H1 (cell line): ENCODE measurements around the gene TMEM220. TPM values are rescaled to one million over a fixed set of nuclear protein-coding genes. Genes with fewer than 3 reads are reported as not detected.

Experiments
- CTCF ChIA-PET: fragments of 300-600 bp; sonication (Branson Sonifier 250); formaldehyde crosslinking; loops from one replicate; lab custom pipeline; 2021; ENCODE audit not compliant: partially characterized antibody; lab: Charles Lee
- POLR2A ChIA-PET: fragments of 300-600 bp; sonication (Branson Sonifier 250); formaldehyde crosslinking; loops from one replicate; lab custom pipeline; 2021; ENCODE audit warnings: inconsistent platforms; ENCODE audit not compliant: partially characterized antibody; lab: Charles Lee
- DNase-seq, 2 experiments: peaks; one replicate each; pipeline versions ENCODE4 v3.0.0 to v3.0.0-alpha.2; 2010 to 2022; ENCODE audit warnings: low spot score in 2 of 2, low read depth in 1 of 2, mixed read lengths in 1 of 2
- FAIRE-seq: peaks from 2 replicates; lab custom pipeline; 2011; peaks lifted over from hg19 to GRCh38; lab: Jason Lieb, UNC
- H2AFZ ChIP-seq: 2 replicates; pipeline ENCODE4 v1.8.1; 2012; ENCODE audit warnings: low read length, inconsistent platforms
- H2AK5ac ChIP-seq: 2 replicates; pipeline ENCODE4 v1.6.1; 2013; ENCODE audit warnings: low read depth, low read length
- H2BK120ac ChIP-seq: replicated peaks from 2 replicates; pipeline ENCODE3; 2013; ENCODE audit warnings: low read depth, low read length, inconsistent platforms
- H2BK12ac ChIP-seq: 2 replicates; pipeline ENCODE4 v1.6.1; 2013; ENCODE audit warnings: low read depth, low read length
- H2BK15ac ChIP-seq: 2 replicates; pipeline ENCODE4 v1.6.1; 2013; ENCODE audit warnings: low read length
- H2BK20ac ChIP-seq: 2 replicates; pipeline ENCODE4 v1.6.1; 2013; ENCODE audit warnings: low read length
- H2BK5ac ChIP-seq: 2 replicates; pipeline ENCODE4 v1.6.1; 2013; ENCODE audit warnings: low read depth, low read length
- H3K14ac ChIP-seq: 2 replicates; pipeline ENCODE4 v1.6.1; 2013; ENCODE audit warnings: inconsistent platforms; ENCODE audit not compliant: insufficient read length
- H3K18ac ChIP-seq: 2 replicates; pipeline ENCODE4 v1.6.1; 2013; ENCODE audit warnings: low read length; ENCODE audit errors: extremely low read depth
- H3K23ac ChIP-seq: 2 replicates; pipeline ENCODE4 v1.6.1; 2013; ENCODE audit warnings: inconsistent platforms; ENCODE audit not compliant: insufficient read length
- H3K23me2 ChIP-seq: 2 replicates; pipeline ENCODE4 v1.6.1; 2013; ENCODE audit warnings: low read depth, low read length
- H3K27ac ChIP-seq: 2 replicates; pipeline ENCODE4 v1.6.1; 2011; ENCODE audit warnings: low read depth, low read length, inconsistent platforms
- H3K27me3 ChIP-seq, 4 experiments: replicated peaks in 1 of 4; 1 replicate in 1 of 4; 2 replicates in 3 of 4; pipeline versions ENCODE4 v1.6.1 to v1.8.1; 2011 to 2013; ENCODE audit warnings: low read length in 3 of 4, mild to moderate bottlenecking in 3 of 4, inconsistent platforms in 2 of 4, mixed read lengths in 2 of 4, moderate library complexity in 1 of 4; ENCODE audit not compliant: control insufficient read depth in 3 of 4, insufficient read depth in 3 of 4; ENCODE audit errors: extremely low read depth in 1 of 4
- H3K36me3 ChIP-seq, 4 experiments: 2 replicates each; pipeline versions ENCODE4 v1.6.1 to v1.8.1; 2011 to 2013; ENCODE audit warnings: mild to moderate bottlenecking in 4 of 4, low read length in 3 of 4, moderate library complexity in 2 of 4, control low read depth in 1 of 4, inconsistent platforms in 1 of 4; ENCODE audit not compliant: insufficient read depth in 4 of 4, control insufficient read depth in 2 of 4
- H3K4ac ChIP-seq: replicated peaks from 2 replicates; pipeline ENCODE3; 2013; ENCODE audit warnings: low read length, low read depth, mixed read lengths, inconsistent platforms; ENCODE audit not compliant: insufficient read length
- H3K4me1 ChIP-seq, 4 experiments: replicated peaks in 1 of 4; 1 replicate in 1 of 4; 2 replicates in 3 of 4; pipeline versions ENCODE4 v1.6.1 to v1.8.1; 2011 to 2013; ENCODE audit warnings: low read length in 3 of 4, inconsistent platforms in 2 of 4, mixed read lengths in 1 of 4; ENCODE audit not compliant: insufficient read depth in 4 of 4, control insufficient read depth in 3 of 4
- H3K4me2 ChIP-seq, 2 experiments: 2 replicates each; pipeline versions ENCODE4 v1.6.1 to v1.8.1; 2011 to 2013; ENCODE audit warnings: low read depth in 2 of 2, low read length in 2 of 2, control low read depth in 1 of 2, inconsistent platforms in 1 of 2, mild to moderate bottlenecking in 1 of 2; ENCODE audit not compliant: insufficient read depth in 1 of 2
- H3K4me3 ChIP-seq, 4 experiments: fragments of 200-600, 300-600 bp in 1 of 4; sonication (generic), shearing (Covaris generic), sonication (Bioruptor Twin) in 1 of 4; 2 replicates each; pipeline versions ENCODE4 v1.5.1 to v1.8.1; 2011 to 2016; ENCODE audit warnings: low read length in 4 of 4, low read depth in 3 of 4, control low read depth in 2 of 4, inconsistent platforms in 2 of 4, mild to moderate bottlenecking in 2 of 4, mixed read lengths in 1 of 4, moderate library complexity in 1 of 4; ENCODE audit not compliant: insufficient read depth in 2 of 4; ENCODE audit errors: extremely low read depth in 1 of 4
- H3K56ac ChIP-seq: replicated peaks from 2 replicates; pipeline ENCODE3; 2013; ENCODE audit warnings: low read depth, mild to moderate bottlenecking, mixed read lengths, low read length, inconsistent platforms; ENCODE audit not compliant: insufficient read length
- H3K79me1 ChIP-seq: 2 replicates; pipeline ENCODE4 v1.6.1; 2013; ENCODE audit warnings: low read depth, low read length, control low read depth
- H3K79me2 ChIP-seq, 2 experiments: 2 replicates each; pipeline versions ENCODE4 v1.6.1 to v1.8.1; 2012 to 2013; ENCODE audit warnings: low read length in 2 of 2, mild to moderate bottlenecking in 2 of 2, inconsistent platforms in 1 of 2; ENCODE audit not compliant: insufficient read depth in 2 of 2, control insufficient read depth in 1 of 2
- H3K9ac ChIP-seq, 4 experiments: replicated peaks in 1 of 4; 1 replicate in 1 of 4; 2 replicates in 3 of 4; pipeline versions ENCODE4 v1.6.1 to v1.8.1; 2011 to 2013; ENCODE audit warnings: low read depth in 3 of 4, low read length in 3 of 4, control low read depth in 2 of 4, mild to moderate bottlenecking in 2 of 4, moderate library complexity in 2 of 4, inconsistent platforms in 1 of 4; ENCODE audit errors: extremely low read depth in 1 of 4
- H3K9me3 ChIP-seq, 2 experiments: 2 replicates each; pipeline versions ENCODE4 v1.6.1 to v1.8.1; 2012 to 2013; ENCODE audit warnings: mild to moderate bottlenecking in 2 of 2, moderate library complexity in 2 of 2, control low read depth in 1 of 2, inconsistent platforms in 1 of 2, low read depth in 1 of 2, low read length in 1 of 2, mixed read lengths in 1 of 2; ENCODE audit not compliant: insufficient read depth in 2 of 2
- H4K20me1 ChIP-seq, 2 experiments: replicated peaks in 1 of 2; 2 replicates each; pipeline versions ENCODE3 to v1.8.1; 2011 to 2013; ENCODE audit warnings: inconsistent platforms in 2 of 2, low read length in 2 of 2, mild to moderate bottlenecking in 1 of 2; ENCODE audit not compliant: insufficient read depth in 2 of 2, control insufficient read depth in 1 of 2
- H4K5ac ChIP-seq: 2 replicates; pipeline ENCODE4 v1.6.1; 2013; ENCODE audit warnings: low read length, low read depth, mixed read lengths, inconsistent platforms; ENCODE audit not compliant: insufficient read length
- H4K8ac ChIP-seq: 2 replicates; pipeline ENCODE4 v1.8.0; 2013; ENCODE audit warnings: mild to moderate bottlenecking, moderate library complexity, low read length, inconsistent platforms; ENCODE audit not compliant: insufficient read depth; ENCODE audit errors: extremely low read depth
- H4K91ac ChIP-seq: replicated peaks from 2 replicates; pipeline ENCODE3; 2013; ENCODE audit warnings: low read length, mixed read lengths, inconsistent platforms; ENCODE audit not compliant: insufficient read length
- CTBP2 ChIP-seq: IDR thresholded peaks from 2 replicates; pipeline ENCODE4 v1.7.0; 2011; ENCODE audit warnings: borderline replicate concordance, mild to moderate bottlenecking, moderate library complexity, mixed read lengths, low read length; ENCODE audit not compliant: insufficient read depth, insufficient read length
- JUND ChIP-seq: IDR thresholded peaks from 2 replicates; pipeline ENCODE4 v1.6.1; 2011; ENCODE audit warnings: mild to moderate bottlenecking, improper control_type of control experiment, low read length
- KDM4A ChIP-seq: IDR thresholded peaks from one replicate; pipeline ENCODE4 v1.7.1; 2012; ENCODE audit warnings: low read depth, mild to moderate bottlenecking, moderate library complexity, low read length, inconsistent platforms; ENCODE audit not compliant: severe bottlenecking
- SP1 ChIP-seq: IDR thresholded peaks from 2 replicates; pipeline ENCODE4 v1.6.1; 2011; ENCODE audit warnings: low read depth, low read length
- TCF12 ChIP-seq: IDR thresholded peaks from 2 replicates; pipeline ENCODE4 v1.6.1; 2011; ENCODE audit warnings: low read depth, mild to moderate bottlenecking, low read length
- WGBS, 2 experiments: shearing (Covaris generic) in 1 of 2; methylation state at CpG; one replicate each; pipeline versions ENCODE4 v1.1.6 to v1.1.7; 2013 to 2015; ENCODE audit warnings: low lambda C conversion rate in 2 of 2, mixed read lengths in 2 of 2, inconsistent platforms in 1 of 2, low coverage in 1 of 2, missing lambda C conversion rate in 1 of 2; ENCODE audit not compliant: insufficient replicate concordance in 2 of 2, insufficient coverage in 1 of 2, insufficient read length in 1 of 2; ENCODE audit errors: extremely low coverage in 1 of 2, missing lambda C conversion rate in 1 of 2; 5-methylcytosine and 5-hydroxymethylcytosine counted together
- polyA plus RNA-seq, 7 experiments: library from polyadenylated mRNA; depleted of rRNA in 3 of 7; stranded (reverse) in 5 of 7; unstranded in 2 of 7; fragments of >200 nt in 5 of 7; fragments of 200-250 nt in 2 of 7; gene quantifications; 1 replicate in 5 of 7; 2 replicates in 1 of 7; 4 replicates in 1 of 7; pipeline versions ENCODE4 v1.2.1 to v1.2.3, GENCODE V29; 2011 to 2013; ENCODE audit warnings: missing spikeins in 2 of 7, mixed read lengths in 2 of 7
- total RNA-seq: library from RNA; stranded (reverse); fragmentation: NEBNext Ultra II Directional; extraction: Animal tissue kit (Norgen Biotek cat#: 25700); gene quantifications from 2 replicates; pipeline ENCODE4 v1.2.1, GENCODE V29; 2021

TMEM220 gene
- total and polyA plus RNA-seq, 2 of the 8 experiments (the other 6 are each of a cell fraction or from before 2014, with no cell fraction given): 3.8 to 4.1 TPM

- Histone ChIP-seq H4K8ac (0 out of 2 replicates have a peak overlapping the region, but pooled peaks have one; percentile 39), H3K56ac (no peak overlapping the region), H3K27ac (no peak overlapping the region), H2BK5ac (peak overlapping the region; percentile 81; the same call in 1 of the 2 replicates), H4K91ac (peak overlapping the region; percentile 39), H2BK20ac (peak overlapping the region; percentile 15; the same call in 1 of the 2 replicates), H3K4me3 (peak overlapping the region in 1 of 4 experiments; percentile 57; a peak in 2 of 8 replicates), H3K14ac (no peak overlapping the region), H4K5ac (no peak overlapping the region), H2BK12ac (peak overlapping the region; percentile 6; the same call in 1 of the 2 replicates), H2BK15ac (0 out of 2 replicates have a peak overlapping the region, but pooled peaks have one; percentile 31), H3K27me3 (no peaks in the 10 kb centered on the region), H3K4me1 (peaks cover 9 to 20% (median 14%) of the 10 kb centered on the region in 4 experiments), H2AFZ (no peak overlapping the region), H3K18ac (peak overlapping the region; percentile 43; the same call in 1 of the 2 replicates), H3K36me3 (no peaks in the 10 kb centered on the region), H3K23me2 (peaks cover 4% of the 10 kb centered on the region; the same call in 1 of the 2 replicates), H3K4ac (peak overlapping the region; percentile 63), H3K79me1 (no peaks in the 10 kb centered on the region), H3K79me2 (no peaks in the 10 kb centered on the region), H2BK120ac (no peak overlapping the region), H3K9ac (no peak overlapping the region), H3K9me3 (no peaks in the 10 kb centered on the region), H4K20me1 (no peaks in the 10 kb centered on the region), H3K4me2 (peak overlapping the region; percentile 54 to 99), H2AK5ac (no peak overlapping the region), H3K23ac (no peak overlapping the region)
- CTCF ChIA-PET: interaction anchor here (0.7 to 4.8 kb wide), 4 partner anchors 16 to 138 kb away, joined by 3 to 40 read pairs (median 16); no protein-coding TSS in a partner anchor
- POLR2A ChIA-PET: interaction anchor here (0.6 kb wide), 1 partner anchor 67 kb away, joined by 3 read pairs; no protein-coding TSS in a partner anchor
- no peak for FAIRE-seq
- DNase-seq: no peak
- WGBS, 2 experiments: 71% methylated on average over 1 of the region's 1 CpG; no CpG with 5 or more reads in 1 of the 2 experiments
- no peak for TF ChIP-seq SP1
- no peak for TF ChIP-seq KDM4A
- no peak for TF ChIP-seq JUND
- TF ChIP-seq TCF12: no peak
- TF ChIP-seq CTBP2: no peak
Observed at GRCh38 chr17:10756185-10756584, 26.4 kb upstream of the TMEM220 start.
